ENCODE results near the gene ZC2HC1B.

- TF ChIP-seq USF1 (IDR thresholded peaks at IDR 0.05; ENCODE audit: borderline replicate concordance, extremely low read length, insufficient read depth, low read depth, low read length) (no peak), CTCF (IDR thresholded peaks at IDR 0.05 in 2 of 3, conservative IDR thresholded peaks at IDR 0.05 in 1 of 3; ENCODE audit: control insufficient read depth in 2 of 3, extremely low read depth in 1 of 3, insufficient read depth in 1 of 3, low read depth in 3 of 3, low read length in 3 of 3) (no peak), EED (IDR thresholded peaks at IDR 0.05; ENCODE audit: low read depth) (no peak), POU2F2 (IDR thresholded peaks at IDR 0.05; ENCODE audit: borderline replicate concordance, low read depth, low read length) (no peak), BHLHE40 (IDR thresholded peaks at IDR 0.05; ENCODE audit: borderline replicate concordance in 1 of 2, low read depth in 2 of 2, low read length in 1 of 2) (no peak), HDAC6 (IDR thresholded peaks at IDR 0.05; ENCODE audit: unreplicated experiment) (no peak), SKIL (IDR thresholded peaks at IDR 0.05; ENCODE audit: low read depth, poor library complexity, severe bottlenecking) (no peak), RCOR1 (conservative IDR thresholded peaks at IDR 0.05; ENCODE audit: low read depth, low read length) (no peak), SUZ12 (IDR thresholded peaks at IDR 0.05; ENCODE audit: unreplicated experiment) (no peak), ZBTB33 (IDR thresholded peaks at IDR 0.05) (no peak), RAD21 (IDR thresholded peaks at IDR 0.05; ENCODE audit: insufficient read depth, low read depth, low read length) (no peak), ASH2L (IDR thresholded peaks at IDR 0.05; ENCODE audit: borderline replicate concordance, low read depth) (no peak), NFIC (IDR thresholded peaks at IDR 0.05; ENCODE audit: low read depth, low read length) (no peak), ZNF274 (IDR thresholded peaks at IDR 0.05; ENCODE audit: insufficient read depth, insufficient read length) (no peak)
These were observed 102.0 kb downstream of the ZC2HC1B start for GRCh38 chr6:143966312-143966711.
